ENCODE results near the gene ADAMTS9.

GRCh38 chr3:64619216-64619615, 68.6 kb downstream of the ADAMTS9 start:
- TF ChIP-seq, protein P1, sequence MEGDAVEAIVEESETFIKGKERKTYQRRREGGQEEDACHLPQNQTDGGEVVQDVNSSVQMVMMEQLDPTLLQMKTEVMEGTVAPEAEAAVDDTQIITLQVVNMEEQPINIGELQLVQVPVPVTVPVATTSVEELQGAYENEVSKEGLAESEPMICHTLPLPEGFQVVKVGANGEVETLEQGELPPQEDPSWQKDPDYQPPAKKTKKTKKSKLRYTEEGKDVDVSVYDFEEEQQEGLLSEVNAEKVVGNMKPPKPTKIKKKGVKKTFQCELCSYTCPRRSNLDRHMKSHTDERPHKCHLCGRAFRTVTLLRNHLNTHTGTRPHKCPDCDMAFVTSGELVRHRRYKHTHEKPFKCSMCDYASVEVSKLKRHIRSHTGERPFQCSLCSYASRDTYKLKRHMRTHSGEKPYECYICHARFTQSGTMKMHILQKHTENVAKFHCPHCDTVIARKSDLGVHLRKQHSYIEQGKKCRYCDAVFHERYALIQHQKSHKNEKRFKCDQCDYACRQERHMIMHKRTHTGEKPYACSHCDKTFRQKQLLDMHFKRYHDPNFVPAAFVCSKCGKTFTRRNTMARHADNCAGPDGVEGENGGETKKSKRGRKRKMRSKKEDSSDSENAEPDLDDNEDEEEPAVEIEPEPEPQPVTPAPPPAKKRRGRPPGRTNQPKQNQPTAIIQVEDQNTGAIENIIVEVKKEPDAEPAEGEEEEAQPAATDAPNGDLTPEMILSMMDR (IDR thresholded peaks at IDR 0.05) = no peak
- TF ChIP-seq POLR2A (IDR thresholded peaks at IDR 0.05) = no peak
- TF ChIP-seq EP300 (IDR thresholded peaks at IDR 0.05) = no peak

All from ovary (tissue), 3 donors.